Omental fat pad (tissue), 4 donors: ENCODE data around the gene MAD2L1. TPM values are rescaled to one million over a fixed set of nuclear protein-coding genes. Genes with fewer than 3 reads are reported as not detected.
A peak's percentile ranks its signal among the peaks of the same experiment; 100 is the strongest.
"Not testable (repeated sequence)": the region's sequence is repeated elsewhere in the genome, so short reads cannot be mapped to it uniquely, and the experiment has no call there.

Source experiments
- ATAC-seq: fragments of 150-250 bp; one replicate; pipeline ENCODE4 v1.9.1; 2016; ENCODE audit warnings: mild to moderate bottlenecking, moderate library complexity; ENCODE audit not compliant: low FRiP score
- DNase-seq: peaks from one replicate; pipeline ENCODE4 v3.0.0-alpha.2; 2019; ENCODE audit warnings: low spot score
- CTCF ChIP-seq, 3 donors: fragments of 450-650 bp; IDR thresholded peaks; one replicate each; pipeline ENCODE4 v1.5.1; 2016 to 2017; ENCODE audit warnings: antibody characterized with exemption in 3 of 3, mild to moderate bottlenecking in 3 of 3, moderate library complexity in 2 of 3
- total RNA-seq, 4 donors: library from RNA; depleted of rRNA; stranded (reverse); fragments of >200 nt; gene quantifications; one replicate each; pipeline ENCODE4 v1.1.0, GENCODE V29; 2016

The MAD2L1 gene
- total RNA-seq, result 1 to 10 TPM in 2 of 4 donors, under 1 TPM in 2; 0.31 to 2.0 (median 1.2) TPM

GRCh38 chr4:120066517-120067340, at the start of gene MAD2L1:
MAD2L1 (minus strand) TSS chr4:120066848; CDS start chr4:120066734, 114 bp downstream.
- ATAC-seq (peak; percentile 100), DNase-seq (peak; percentile 92)
- no peak for TF ChIP-seq CTCF (IDR thresholded peaks at IDR 0.05)

DNA sequence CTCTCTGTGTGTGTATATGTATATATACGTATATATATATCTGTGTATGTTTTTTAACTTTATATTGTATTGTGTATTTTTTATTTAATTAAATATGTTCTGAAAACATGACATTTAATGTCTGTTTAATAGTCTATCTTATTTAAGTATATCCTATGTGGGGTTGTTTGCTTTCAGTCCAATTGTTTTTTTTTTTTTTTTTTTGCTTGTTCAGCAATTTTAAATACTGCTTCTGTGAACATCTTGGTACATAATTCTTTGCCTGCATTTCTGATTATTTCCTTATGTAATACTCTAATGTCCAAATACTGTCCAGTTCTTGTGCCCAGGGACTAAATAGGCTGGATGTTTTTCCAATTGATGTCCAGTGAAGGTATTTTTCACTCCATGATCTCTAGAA, 45.1 kb upstream of the MAD2L1 start:
- ATAC-seq, result no peak
- TF ChIP-seq CTCF (IDR thresholded peaks at IDR 0.05), result no peak

DNA sequence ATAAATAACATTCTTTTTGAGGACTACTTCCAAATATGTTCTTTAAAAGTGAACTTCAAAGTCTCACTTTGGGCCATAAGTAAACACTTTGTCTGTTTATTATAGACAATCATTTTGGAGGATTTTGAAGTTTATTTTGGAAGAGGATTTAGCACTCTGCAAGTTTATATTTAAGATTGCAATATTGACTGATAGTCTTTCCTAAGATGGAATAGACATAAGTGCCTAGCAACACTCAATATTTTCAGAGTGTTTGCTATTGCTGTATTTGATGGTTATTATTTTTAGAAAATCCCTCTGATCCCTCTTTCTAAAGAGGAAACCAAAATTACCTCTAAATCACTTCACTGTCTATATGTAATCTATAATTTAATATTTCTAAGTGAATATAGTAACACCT, 42.8 kb upstream of the MAD2L1 start:
- no peak for TF ChIP-seq CTCF (IDR thresholded peaks at IDR 0.05)
- ATAC-seq (no peak), DNase-seq (no peak)

More for the DNA sequence above, 45.1 kb upstream of the MAD2L1 start:
- DNase-seq, result no peak

DNA sequence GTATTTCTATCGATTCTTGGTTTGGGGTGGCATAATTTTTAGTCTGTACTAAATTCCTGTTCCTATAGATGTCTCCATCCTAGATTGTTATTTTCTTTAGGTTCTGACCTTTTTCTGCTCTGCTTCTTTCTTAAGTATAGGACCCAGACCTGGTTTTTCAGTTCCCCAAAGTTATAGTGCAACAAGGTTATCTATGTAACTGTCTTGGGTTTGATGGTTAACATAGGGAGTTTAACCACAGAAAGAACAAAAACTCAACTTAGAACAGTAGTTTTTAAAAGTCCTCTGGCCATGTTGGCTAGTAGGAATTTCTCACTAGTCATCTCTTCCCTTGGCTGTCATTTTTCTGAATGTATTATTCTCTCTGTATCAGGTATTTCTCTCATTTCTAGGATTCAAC, 38.8 kb upstream of the MAD2L1 start:
- TF ChIP-seq CTCF (IDR thresholded peaks at IDR 0.05), result no peak
- ATAC-seq (no peak), DNase-seq (no peak)

GRCh38 chr4:120096508-120097297, 30.1 kb upstream of the MAD2L1 start:
- DNase-seq, result no peak
- no peak for ATAC-seq
- no peak for TF ChIP-seq CTCF (IDR thresholded peaks at IDR 0.05)

GRCh38 chr4:120088507-120088906, 21.9 kb upstream of the MAD2L1 start:
- DNase-seq (no peak), ATAC-seq (no peak)
- TF ChIP-seq CTCF (IDR thresholded peaks at IDR 0.05), result no peak

GRCh38 chr4:120088066-120088465, 21.4 kb upstream of the MAD2L1 start:
- ATAC-seq, DNase-seq: not testable (repeated sequence)
